Spleen (tissue), 11 donors: ENCODE data around the gene CD55. TPM values are rescaled to one million over a fixed set of nuclear protein-coding genes. Genes with fewer than 3 reads are reported as not detected.

Source experiments
- DNase-seq: peaks from one replicate; pipeline ENCODE4 v3.0.0-alpha.2; 2020
- H3K27ac ChIP-seq, 8 donors: fragments of 200-600 bp; sonication (generic) in 7 of 8; 1 replicate in 4 of 8; 2 replicates in 4 of 8; pipeline versions ENCODE4 v1.5.0 to v1.8.0; 2016 to 2021; ENCODE audit warnings: inconsistent platforms in 4 of 8, mild to moderate bottlenecking in 4 of 8, moderate library complexity in 1 of 8
- H3K27me3 ChIP-seq, 7 donors: fragments of 200-600 bp; sonication (generic) in 6 of 7; replicated peaks in 1 of 7; 1 replicate in 4 of 7; 2 replicates in 3 of 7; pipeline versions ENCODE4 v1.5.0 to v1.8.0; 2016 to 2021; ENCODE audit warnings: inconsistent platforms in 3 of 7, mild to moderate bottlenecking in 1 of 7
- H3K36me3 ChIP-seq, 6 donors: fragments of 200-600 bp; sonication (generic) in 5 of 6; 1 replicate in 4 of 6; 2 replicates in 2 of 6; pipeline versions ENCODE4 v1.5.0 to v1.8.0; 2016 to 2021; ENCODE audit warnings: inconsistent platforms in 2 of 6
- H3K4me1 ChIP-seq, 6 donors: fragments of 200-600 bp; sonication (generic) in 5 of 6; 1 replicate in 3 of 6; 2 replicates in 3 of 6; pipeline versions ENCODE4 v1.5.0 to v1.8.0; 2016 to 2021; ENCODE audit warnings: inconsistent platforms in 3 of 6
- H3K4me3 ChIP-seq, 8 donors: fragments of 200-600 bp; sonication (generic) in 7 of 8; 1 replicate in 4 of 8; 2 replicates in 4 of 8; pipeline versions ENCODE4 v1.5.0 to v1.8.0; 2016 to 2021; ENCODE audit warnings: inconsistent platforms in 4 of 8, mild to moderate bottlenecking in 4 of 8, moderate library complexity in 2 of 8
- H3K9me3 ChIP-seq, 8 donors: fragments of 200-600 bp; sonication (generic) in 7 of 8; 1 replicate in 4 of 8; 2 replicates in 4 of 8; pipeline versions ENCODE4 v1.5.0 to v1.8.0; 2016 to 2021; ENCODE audit warnings: inconsistent platforms in 4 of 8
- POLR2A ChIP-seq, 3 donors: fragments of 450-650 bp; IDR thresholded peaks; one replicate each; pipeline ENCODE4 v1.5.1; 2017; ENCODE audit warnings: antibody characterized with exemption in 3 of 3, mild to moderate bottlenecking in 1 of 3
- POLR2AphosphoS5 ChIP-seq, 3 donors: sonication (generic); formaldehyde crosslinking; IDR thresholded peaks; one replicate each; pipeline ENCODE4 v1.5.1; 2017; ENCODE audit warnings: antibody characterized with exemption in 3 of 3
- WGBS, 5 donors: extraction: QIAGEN DNeasy Blood & Tissue Kit in 3 of 5; methylation state at CpG; one replicate each; pipeline versions ENCODE4 v1.1.5 to v1.1.7; 2013 to 2018; 5-methylcytosine and 5-hydroxymethylcytosine counted together
- intact Hi-C: fragments of 100-400 bp; cut with DNase I; formaldehyde crosslinking; loops from one replicate; pipeline ENCODE4 v1.15.0; 2023; ENCODE audit warnings: low total_unique reads
- polyA plus RNA-seq, 3 donors: library from polyadenylated mRNA; stranded (reverse); fragments of 200-250 nt; gene quantifications; one replicate each; pipeline ENCODE4 v1.2.1, GENCODE V29; 2013
- total RNA-seq, 7 donors: library from RNA; depleted of rRNA in 3 of 7; stranded (reverse); fragments of >200 nt in 3 of 7; fragmentation: NEBNext Ultra II Directional in 4 of 7; extraction: Animal tissue kit (Norgen Biotek cat#: 25700) in 4 of 7; gene quantifications; one replicate each; pipeline versions ENCODE4 v1.1.0 to v1.2.1, GENCODE V29; 2016 to 2021
- TF ChIP-seq, protein P1 (sequence below), 11 experiments: fragments of 200-600 bp in 7 of 11; fragments of 450-650 bp in 4 of 11; sonication (generic) in 4 of 11; IDR thresholded peaks in 8 of 11; conservative IDR thresholded peaks in 3 of 11; 1 replicate in 7 of 11; 2 replicates in 4 of 11; pipeline versions ENCODE4 v1.4.0 to v1.8.0; 2016 to 2021; ENCODE audit warnings: antibody characterized with exemption in 11 of 11, inconsistent platforms in 4 of 11, mild to moderate bottlenecking in 1 of 11
- donor health status: healthy with polysubstance abuse.
- donor health status: DM: no; HTN: no; CAD: no; lungs with moderate emphysema.
- donor health status: DM: no; HTN: no; CAD: no.
- donor health status: Bipolar disorder and iron deficiency.
- donor health status: healthy.
- donor health status: DM: no; HTN: no; CAD: no.
- donor health status: DM: yes; HTN: yes; CAD: no.

CD55 gene
- total and polyA plus RNA-seq, 10 donors: 28.5 to 229 (median 104) TPM

- peaks cover 13 to 82% (median 43%) of the 10 kb centered on the region in 6 donors for H3K4me1 ChIP-seq
- no peaks in the 10 kb centered on the region for H3K9me3 ChIP-seq
- peaks cover 0 to 39% (median 21%) of the 10 kb centered on the region in 6 donors for H3K36me3 ChIP-seq
- no peaks in the 10 kb centered on the region for H3K27me3 ChIP-seq
- TF ChIP-seq POLR2A (IDR thresholded peaks at IDR 0.05) (no peak), POLR2AphosphoS5 (IDR thresholded peaks at IDR 0.05) (no peak)
- TF ChIP-seq, protein P1, sequence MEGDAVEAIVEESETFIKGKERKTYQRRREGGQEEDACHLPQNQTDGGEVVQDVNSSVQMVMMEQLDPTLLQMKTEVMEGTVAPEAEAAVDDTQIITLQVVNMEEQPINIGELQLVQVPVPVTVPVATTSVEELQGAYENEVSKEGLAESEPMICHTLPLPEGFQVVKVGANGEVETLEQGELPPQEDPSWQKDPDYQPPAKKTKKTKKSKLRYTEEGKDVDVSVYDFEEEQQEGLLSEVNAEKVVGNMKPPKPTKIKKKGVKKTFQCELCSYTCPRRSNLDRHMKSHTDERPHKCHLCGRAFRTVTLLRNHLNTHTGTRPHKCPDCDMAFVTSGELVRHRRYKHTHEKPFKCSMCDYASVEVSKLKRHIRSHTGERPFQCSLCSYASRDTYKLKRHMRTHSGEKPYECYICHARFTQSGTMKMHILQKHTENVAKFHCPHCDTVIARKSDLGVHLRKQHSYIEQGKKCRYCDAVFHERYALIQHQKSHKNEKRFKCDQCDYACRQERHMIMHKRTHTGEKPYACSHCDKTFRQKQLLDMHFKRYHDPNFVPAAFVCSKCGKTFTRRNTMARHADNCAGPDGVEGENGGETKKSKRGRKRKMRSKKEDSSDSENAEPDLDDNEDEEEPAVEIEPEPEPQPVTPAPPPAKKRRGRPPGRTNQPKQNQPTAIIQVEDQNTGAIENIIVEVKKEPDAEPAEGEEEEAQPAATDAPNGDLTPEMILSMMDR (IDR thresholded peaks at IDR 0.05 in 8 of 11, conservative IDR thresholded peaks at IDR 0.05 in 3 of 11): no peak
- intact Hi-C loops: loop anchor here (5.0 kb wide), 1 partner anchor 240 kb away; no protein-coding TSS in a partner anchor
- H3K4me3 ChIP-seq: peak overlapping the region; percentile 60 to 83 (median 72)
- peak overlapping the region; percentile 94 to 100 (median 99) for H3K27ac ChIP-seq
- 2 to 5% (median 2%) methylated on average over 25 to 37 of the region's 37 CpGs for WGBS, 5 donors
- DNase-seq: no peak
These were observed 540 bp downstream of the CD55 start for GRCh38 chr1:207321790-207322645.

- no peak for DNase-seq
- TF ChIP-seq POLR2A (IDR thresholded peaks at IDR 0.05) (no peak), POLR2AphosphoS5 (IDR thresholded peaks at IDR 0.05) (no peak)
- TF ChIP-seq, protein P1 (IDR thresholded peaks at IDR 0.05 in 8 of 11, conservative IDR thresholded peaks at IDR 0.05 in 3 of 11): no peak
- intact Hi-C loops: loop anchor here (5.0 kb wide), 1 partner anchor 241 kb away; no protein-coding TSS in a partner anchor
- Histone ChIP-seq H3K4me3 (peak overlapping the region in 7 of 8 donors; percentile 0 to 83 (median 66)), H3K36me3 (peaks cover 0 to 55% (median 36%) of the 10 kb centered on the region in 6 donors), H3K4me1 (peaks cover 12 to 82% (median 38%) of the 10 kb centered on the region in 6 donors), H3K27ac (peak overlapping the region in 3 of 8 donors; percentile 34 to 100 (median 99)), H3K27me3 (no peaks in the 10 kb centered on the region), H3K9me3 (no peaks in the 10 kb centered on the region)
- WGBS, 5 donors: 88 to 95% (median 90%) methylated on average over 5 of the region's 5 CpGs
These were observed 2.1 kb downstream of the CD55 start for GRCh38 chr1:207323425-207324225.

DNA sequence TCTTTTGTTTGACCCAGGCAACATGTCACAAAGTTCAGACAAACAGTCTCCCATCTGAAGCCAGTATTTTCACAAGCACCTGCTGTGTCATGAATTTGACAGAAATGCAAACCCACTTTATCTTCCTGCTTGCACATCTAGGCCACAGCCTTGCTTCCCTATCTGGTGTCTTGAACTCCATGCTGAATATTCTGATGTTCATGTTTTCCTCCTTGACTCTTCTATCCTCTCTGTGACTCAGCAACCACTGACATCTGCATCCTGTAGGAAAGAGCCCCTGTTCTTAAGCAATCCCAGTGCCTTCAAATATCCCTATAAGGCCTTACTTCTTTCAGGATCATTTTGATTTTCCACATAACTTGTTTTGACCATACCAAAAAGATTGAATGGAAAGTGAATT lies 6.5 kb downstream of the CD55 start:
- Histone ChIP-seq H3K9me3 (no peaks in the 10 kb centered on the region), H3K36me3 (peaks cover 3 to 99% (median 68%) of the 10 kb centered on the region in 6 donors), H3K4me3 (no peak overlapping the region), H3K4me1 (peaks cover 17 to 98% (median 43%) of the 10 kb centered on the region in 6 donors), H3K27me3 (no peaks in the 10 kb centered on the region), H3K27ac (peak overlapping the region in 3 of 8 donors; percentile 6 to 26 (median 14))
- no peak for DNase-seq
- intact Hi-C loops: no loop called here
- TF ChIP-seq POLR2AphosphoS5 (IDR thresholded peaks at IDR 0.05) (peak in 1 of 3 donors; percentile 59), POLR2A (IDR thresholded peaks at IDR 0.05) (no peak)

GRCh38 chr1:207328908-207329440 lies 7.5 kb downstream of the CD55 start:
- no peak for DNase-seq
- Histone ChIP-seq H3K27me3 (no peaks in the 10 kb centered on the region), H3K27ac (peak overlapping the region in 1 of 8 donors; percentile 10), H3K4me1 (peaks cover 13 to 98% (median 43%) of the 10 kb centered on the region in 6 donors), H3K9me3 (peaks cover 0 to 9% (median 5%) of the 10 kb centered on the region in 8 donors), H3K36me3 (peaks cover 3 to 100% (median 76%) of the 10 kb centered on the region in 6 donors), H3K4me3 (no peak overlapping the region)
- TF ChIP-seq POLR2AphosphoS5 (IDR thresholded peaks at IDR 0.05) (peak in 1 of 3 donors; percentile 72), POLR2A (IDR thresholded peaks at IDR 0.05) (no peak)
- TF ChIP-seq, protein P1 (IDR thresholded peaks at IDR 0.05 in 8 of 11, conservative IDR thresholded peaks at IDR 0.05 in 3 of 11): no peak
- 97 to 99% (median 97%) methylated on average over 3 of the region's 3 CpGs for WGBS, 5 donors
- intact Hi-C loops: no loop called here
